Ascending aorta (tissue), 2 donors: ENCODE results near the gene CELSR3. TPM values are rescaled to one million over a fixed set of nuclear protein-coding genes. Genes with fewer than 3 reads are reported as not detected.

ENCODE experiments used
- DNase-seq, 2 donors: peaks; one replicate each; pipeline ENCODE4 v3.0.0-alpha.2; 2019; ENCODE audit warnings: low spot score in 2 of 2
- H3K27ac ChIP-seq, 2 donors: fragments of 200-600 bp; sonication (generic); one replicate each; pipeline ENCODE4 v1.5.1; 2016 to 2017; ENCODE audit warnings: mild to moderate bottlenecking in 1 of 2
- H3K27me3 ChIP-seq: fragments of 200-600 bp; sonication (generic); one replicate; pipeline ENCODE4 v1.5.1; 2017
- H3K36me3 ChIP-seq, 2 donors: fragments of 200-600 bp; sonication (generic); one replicate each; pipeline ENCODE4 v1.5.1; 2016
- H3K4me1 ChIP-seq, 2 donors: fragments of 200-600 bp; sonication (generic); one replicate each; pipeline ENCODE4 v1.5.1; 2016 to 2017; ENCODE audit warnings: mild to moderate bottlenecking in 1 of 2
- H3K4me3 ChIP-seq, 2 donors: fragments of 200-600 bp; sonication (generic); one replicate each; pipeline ENCODE4 v1.5.1; 2016 to 2017; ENCODE audit warnings: mild to moderate bottlenecking in 1 of 2
- H3K9me3 ChIP-seq, 2 donors: fragments of 200-600 bp; sonication (generic); one replicate each; pipeline ENCODE4 v1.5.1; 2016
- CTCF ChIP-seq, 3 experiments: fragments of 200-600 bp in 2 of 3; fragments of 450-650 bp in 1 of 3; sonication (generic) in 2 of 3; IDR thresholded peaks; one replicate each; pipeline ENCODE4 v1.5.1; 2016 to 2019; ENCODE audit warnings: antibody characterized with exemption in 3 of 3, mild to moderate bottlenecking in 1 of 3, moderate library complexity in 1 of 3
- intact Hi-C: fragments of 100-400 bp; cut with DNase I; formaldehyde crosslinking; loops from one replicate; pipeline ENCODE4 v1.15.1; 2023
- total RNA-seq: library from RNA; depleted of rRNA; stranded (reverse); fragments of >200 nt; gene quantifications from one replicate; pipeline ENCODE4 v1.1.0, GENCODE V29; 2016

CELSR3 gene
- total RNA-seq, 1 donor from 2014 or later, result 2.6 TPM

DNA sequence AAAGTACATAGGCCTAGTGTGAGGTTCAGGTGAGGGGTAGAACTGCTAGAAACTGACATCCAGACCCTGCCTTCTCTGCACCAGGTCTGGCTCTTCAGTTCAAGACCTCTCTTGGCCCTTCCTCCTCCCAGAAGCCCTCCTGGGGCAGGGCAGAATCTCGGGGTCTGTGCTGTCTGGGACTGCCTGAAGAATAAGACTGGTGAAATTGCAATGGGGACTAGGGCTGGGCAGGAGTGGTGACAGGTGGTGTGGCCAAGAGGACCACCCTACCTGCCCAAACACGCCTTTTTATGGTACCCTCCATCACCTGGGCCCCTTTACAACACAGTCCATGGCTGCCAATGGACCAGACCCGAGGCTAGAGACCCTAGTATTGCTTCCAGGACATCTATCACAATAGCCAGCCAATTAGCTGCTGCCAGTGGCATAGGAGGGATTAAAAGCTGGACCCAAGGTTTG lies 24.6 kb upstream of the CELSR3 start:
- H3K27me3 ChIP-seq, result no peaks in the 10 kb centered on the region
- intact Hi-C loops, result loop anchor here (5.0 kb wide), 1 partner anchor 130 kb away; the partner anchor contains the start of gene PFKFB4
- no peak overlapping the region for H3K4me3 ChIP-seq
- peak overlapping the region; percentile 27 to 90 for H3K27ac ChIP-seq
- no peak for TF ChIP-seq CTCF (IDR thresholded peaks at IDR 0.05)
- peaks cover 49 to 56% of the 10 kb centered on the region in 2 donors for H3K36me3 ChIP-seq
- H3K4me1 ChIP-seq, result peaks cover 10 to 23% of the 10 kb centered on the region in 2 donors
- no peak for DNase-seq
- no peaks in the 10 kb centered on the region for H3K9me3 ChIP-seq

DNA sequence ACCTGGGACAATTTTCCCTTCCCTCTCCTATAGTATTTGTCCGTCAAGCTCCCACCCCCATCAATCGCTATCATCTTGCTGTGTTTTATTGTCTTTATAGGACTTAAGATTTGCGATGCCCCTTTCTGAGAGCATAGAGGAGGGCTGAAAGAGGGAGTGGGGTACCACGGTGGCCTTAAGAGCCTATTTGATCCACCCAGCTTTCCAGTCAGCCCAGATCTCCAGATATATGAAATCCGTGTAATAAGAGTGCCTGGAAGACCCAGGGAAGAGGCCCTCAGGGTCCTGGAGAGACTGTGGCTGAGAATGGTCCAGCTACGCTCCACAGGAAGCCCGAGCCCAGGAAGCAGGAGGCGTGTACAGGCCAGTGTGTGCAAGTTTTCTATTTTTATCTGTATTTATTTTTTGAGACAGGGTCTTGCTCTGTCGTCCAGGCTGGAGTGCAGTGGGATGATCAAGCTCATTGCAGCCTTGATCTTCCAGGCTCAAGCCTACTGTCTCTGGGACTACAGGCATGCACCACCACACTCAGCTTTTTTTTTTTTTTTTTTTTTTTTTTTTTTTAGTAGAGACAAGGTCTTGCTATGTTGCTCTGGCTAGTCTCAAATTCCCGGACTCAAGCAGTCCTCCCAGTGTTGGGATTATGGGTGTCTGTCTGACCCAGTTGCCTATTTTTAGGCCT lies 24.0 kb upstream of the CELSR3 start:
- DNase-seq, result no peak
- H3K27me3 ChIP-seq, result no peaks in the 10 kb centered on the region
- peak overlapping the region; percentile 81 to 94 for H3K4me3 ChIP-seq
- TF ChIP-seq CTCF (IDR thresholded peaks at IDR 0.05), result no peak
- no peaks in the 10 kb centered on the region for H3K9me3 ChIP-seq
- H3K27ac ChIP-seq, result peak overlapping the region; percentile 86 to 90
- H3K4me1 ChIP-seq, result peaks cover 10 to 23% of the 10 kb centered on the region in 2 donors
- intact Hi-C loops, result loop anchor here (1.0 to 5.0 kb wide), 2 partner anchors 129 to 221 kb away; partner anchors contain the start of gene PFKFB4
- peaks cover 49 to 56% of the 10 kb centered on the region in 2 donors for H3K36me3 ChIP-seq

DNA sequence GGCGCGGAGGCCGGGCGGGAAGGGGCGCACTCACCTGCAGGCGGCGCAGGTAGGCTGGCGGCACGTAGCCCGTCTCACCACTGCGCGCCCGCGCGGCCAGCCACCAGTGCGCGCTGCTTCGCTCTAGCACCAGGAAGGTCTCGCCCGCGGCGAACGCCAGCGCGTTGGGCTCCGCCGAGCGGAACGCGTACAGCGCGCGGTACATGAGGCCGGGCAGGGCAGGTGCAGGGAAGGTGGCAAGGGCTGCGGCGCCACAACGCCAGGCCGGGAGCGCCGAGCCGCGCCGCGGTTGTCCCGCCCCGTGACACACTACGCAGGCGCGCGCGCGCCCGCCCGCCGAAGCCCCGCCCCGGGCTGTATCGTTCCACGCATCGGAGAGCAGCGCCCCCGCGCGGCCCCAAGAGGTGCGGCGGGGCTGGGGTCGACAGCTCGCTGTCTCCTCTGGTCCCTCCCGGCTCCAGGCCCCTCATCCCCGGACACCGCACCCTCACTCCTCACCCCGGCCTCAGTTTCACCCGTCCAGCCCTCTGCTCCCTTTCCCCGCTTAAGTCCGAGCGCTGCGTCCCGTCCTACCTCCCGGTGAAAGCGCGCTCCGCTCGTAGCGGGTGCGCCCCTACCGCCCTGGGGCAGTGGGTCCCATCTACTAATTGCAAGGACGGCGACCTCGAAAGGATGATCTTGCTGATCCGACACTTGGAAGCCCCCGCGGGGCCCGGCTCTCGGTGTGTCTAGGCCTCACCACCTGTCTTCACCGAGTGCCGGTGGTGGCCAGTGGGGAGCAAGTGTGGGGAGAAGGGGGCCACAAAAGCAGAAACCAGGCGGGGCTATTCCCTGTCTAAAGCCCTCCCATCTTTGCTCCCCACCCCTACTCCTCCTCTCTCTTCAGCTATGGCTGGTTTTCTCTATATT lies 23.2 kb upstream of the CELSR3 start, which contains the start of gene NCKIPSD:
TSS of gene NCKIPSD (minus strand) at position 313 of the 909 bp plus-strand sequence. CDS start at position 205, 108 bp downstream.
- DNase-seq, result peak; percentile 50 to 93
- peak; percentile 63 to 96 (median 75) for TF ChIP-seq CTCF (IDR thresholded peaks at IDR 0.05)
- Histone ChIP-seq H3K4me1 (peaks cover 10 to 23% of the 10 kb centered on the region in 2 donors), H3K9me3 (no peaks in the 10 kb centered on the region), H3K36me3 (peaks cover 49 to 56% of the 10 kb centered on the region in 2 donors), H3K27me3 (no peaks in the 10 kb centered on the region), H3K4me3 (peak within 1 kb of the TSS; percentile 81 to 94), H3K27ac (peak within 1 kb of the TSS; percentile 86 to 90)
- intact Hi-C loops, result loop anchor here (1.0 to 5.0 kb wide), 5 partner anchors 22 to 221 kb away; partner anchors contain the start of genes IP6K2 and PFKFB4

DNA sequence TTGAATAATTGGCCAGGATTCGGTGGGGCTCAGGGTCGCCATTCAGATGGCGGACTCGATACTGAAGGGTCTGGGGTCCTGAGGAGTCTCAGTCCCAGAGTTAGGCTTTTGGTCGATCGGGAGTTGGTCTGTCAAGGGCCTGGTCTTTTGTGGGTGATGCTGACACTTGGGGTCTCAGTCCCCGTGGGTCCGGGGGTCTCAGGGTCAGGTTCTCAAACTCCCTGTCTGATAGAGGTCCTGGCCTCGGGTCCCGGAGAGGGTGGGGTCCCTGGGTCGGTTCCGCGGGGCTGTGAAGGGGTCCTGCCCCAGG lies 22.6 kb upstream of the CELSR3 start:
- DNase-seq, result no peak
- H3K27ac ChIP-seq, result peak overlapping the region; percentile 86 to 90
- no peaks in the 10 kb centered on the region for H3K27me3 ChIP-seq
- TF ChIP-seq CTCF (IDR thresholded peaks at IDR 0.05), result no peak
- intact Hi-C loops, result loop anchor here (1.0 to 5.0 kb wide), 4 partner anchors 21 to 128 kb away; partner anchors contain the start of genes IP6K2 and PFKFB4
- H3K36me3 ChIP-seq, result peaks cover 49 to 56% of the 10 kb centered on the region in 2 donors
- peak overlapping the region; percentile 81 to 94 for H3K4me3 ChIP-seq
- peaks cover 10 to 23% of the 10 kb centered on the region in 2 donors for H3K4me1 ChIP-seq
- no peaks in the 10 kb centered on the region for H3K9me3 ChIP-seq

- Histone ChIP-seq H3K9me3 (no peaks in the 10 kb centered on the region), H3K4me1 (peaks cover 10 to 23% of the 10 kb centered on the region in 2 donors), H3K27me3 (no peaks in the 10 kb centered on the region), H3K4me3 (peak overlapping the region; percentile 81 to 94), H3K27ac (peak overlapping the region; percentile 86 to 90), H3K36me3 (peaks cover 49 to 56% of the 10 kb centered on the region in 2 donors)
- no peak for TF ChIP-seq CTCF (IDR thresholded peaks at IDR 0.05)
- intact Hi-C loops, result loop anchor here (1.0 to 5.0 kb wide), 4 partner anchors 20 to 127 kb away; partner anchors contain the start of genes IP6K2 and PFKFB4
- no peak for DNase-seq
Measured at GRCh38 chr3:48684480-48685143, 21.9 kb upstream of the CELSR3 start.
